CD4-positive, alpha-beta T cell treated with Interleukin-12 subunit alpha and Interleukin-12 subunit beta, for 1 hour (primary cell): ENCODE results near the gene NTRK3.

ENCODE experiments used
- DNase-seq: peaks from one replicate; pipeline ENCODE4 v3.0.0-alpha.2; 2020

The NTRK3 gene

GRCh38 chr15:88230823-88231222 lies 25.7 kb downstream of the NTRK3 start:
- no peak for DNase-seq

DNA sequence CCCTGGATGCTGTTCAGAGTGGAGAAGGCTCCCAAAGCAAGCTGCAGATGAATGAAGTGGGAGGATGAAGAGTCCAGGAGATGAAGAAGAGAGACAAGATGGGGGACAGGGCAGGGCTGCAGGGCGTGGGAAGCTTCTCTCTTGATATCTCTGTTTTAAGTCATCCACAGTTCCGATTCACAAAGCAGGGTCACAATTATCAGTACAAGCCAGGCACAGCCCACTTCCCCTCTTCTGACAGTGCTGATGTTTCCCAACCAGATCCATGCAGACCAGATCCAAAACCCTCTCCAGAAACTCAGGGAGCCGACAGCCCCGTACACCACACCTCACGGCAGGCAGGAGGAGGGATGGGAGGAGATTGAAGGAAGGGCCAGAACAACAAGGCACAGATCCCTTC lies 31.1 kb downstream of the NTRK3 start:
- DNase-seq = no peak

- no peak for DNase-seq
These were observed 33.5 kb downstream of the NTRK3 start for GRCh38 chr15:88223084-88223483.

- no peak for DNase-seq
These were observed 34.7 kb downstream of the NTRK3 start for GRCh38 chr15:88221836-88222235.

GRCh38 chr15:88220443-88221335 lies 35.9 kb downstream of the NTRK3 start:
- no peak for DNase-seq

DNA sequence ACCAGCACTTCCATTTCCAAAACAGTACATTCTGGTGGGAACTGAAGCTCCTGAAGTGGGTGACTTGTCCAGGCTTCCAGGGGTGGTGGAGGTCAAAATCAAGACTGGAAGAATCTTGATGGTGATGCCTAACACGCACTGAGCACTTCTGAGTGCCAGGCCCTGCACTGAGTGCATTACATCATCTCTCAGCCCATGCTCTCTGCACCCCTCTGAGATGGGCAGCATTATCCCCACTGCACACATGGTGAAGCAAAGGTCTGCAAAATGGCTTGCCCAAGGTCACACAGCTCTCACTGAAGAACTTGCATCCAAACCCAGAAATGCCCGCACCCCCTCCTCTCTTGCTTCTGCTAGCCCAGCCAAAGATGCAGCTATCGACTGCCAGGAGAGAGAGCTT lies 36.9 kb downstream of the NTRK3 start:
- DNase-seq = no peak

DNA sequence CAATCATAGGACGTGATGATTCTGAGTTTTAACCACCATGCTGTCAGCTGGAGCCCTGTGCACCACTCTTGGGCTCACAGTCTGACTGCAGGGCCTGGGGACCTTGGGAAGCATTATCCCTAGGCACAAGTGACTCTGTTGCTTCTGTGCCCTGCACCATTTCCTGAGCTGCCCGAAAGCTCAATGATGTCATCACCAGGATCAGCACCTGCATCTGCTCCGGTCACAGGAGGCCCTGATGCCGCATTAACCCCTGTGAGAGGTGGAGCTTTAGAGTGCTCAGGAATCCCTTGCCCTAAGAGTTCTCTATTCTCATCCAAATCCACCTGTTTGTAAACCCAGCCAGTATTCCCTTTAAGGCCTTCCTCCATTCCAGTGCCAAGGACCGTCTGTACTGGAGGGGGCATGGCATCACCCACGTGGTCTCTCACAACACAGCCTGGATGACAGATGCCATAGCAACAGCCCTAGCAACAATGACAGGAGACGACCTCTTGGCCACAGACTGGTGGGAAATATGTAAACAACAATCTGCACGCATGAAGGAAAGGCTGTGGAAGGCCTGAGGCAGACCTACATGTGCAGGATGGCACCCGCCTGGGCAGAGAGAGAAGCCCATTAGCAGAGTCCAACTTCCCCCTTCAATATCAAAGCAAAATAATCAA lies 37.9 kb downstream of the NTRK3 start:
- no peak for DNase-seq

GRCh38 chr15:88215066-88215648 lies 41.4 kb downstream of the NTRK3 start:
- DNase-seq = no peak

DNA sequence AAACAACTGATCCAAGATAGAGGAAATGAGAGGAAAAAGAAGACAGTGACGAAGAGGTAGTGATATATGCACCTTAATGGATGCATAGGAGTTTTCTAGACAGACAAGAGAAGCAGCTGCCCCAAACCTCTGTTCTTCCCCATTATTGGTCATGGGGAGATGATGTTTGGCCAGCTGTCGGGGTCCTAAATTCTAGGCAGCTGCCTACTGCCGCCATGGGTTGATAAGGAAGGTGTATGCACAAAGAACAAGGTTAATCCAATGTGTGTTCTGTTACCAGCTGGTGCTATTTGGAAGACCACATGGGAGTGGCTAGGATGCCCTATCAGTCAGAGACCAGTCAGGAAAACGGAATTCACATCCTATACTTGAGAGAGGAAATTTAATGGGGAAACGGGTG lies 47.4 kb downstream of the NTRK3 start:
- no peak for DNase-seq

DNA sequence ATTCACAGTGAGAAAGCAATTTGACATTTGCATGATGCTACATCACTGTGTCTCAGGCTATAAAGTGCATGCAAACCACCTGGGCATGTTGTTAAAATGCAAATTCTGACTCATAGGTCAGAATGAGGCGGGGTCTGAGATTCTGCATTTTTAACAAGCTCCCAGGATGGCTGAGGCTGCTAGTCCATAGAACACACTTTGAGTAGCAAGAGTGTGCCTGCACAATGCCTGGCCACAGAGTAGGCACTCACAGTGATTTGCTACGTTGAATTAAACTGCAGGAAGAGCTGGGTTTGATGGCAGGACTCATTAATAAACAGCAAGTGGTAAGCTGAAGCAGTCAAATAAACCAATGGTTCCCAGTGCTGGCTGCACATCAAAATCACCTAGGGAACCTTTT lies 48.1 kb downstream of the NTRK3 start:
- DNase-seq = no peak

DNA sequence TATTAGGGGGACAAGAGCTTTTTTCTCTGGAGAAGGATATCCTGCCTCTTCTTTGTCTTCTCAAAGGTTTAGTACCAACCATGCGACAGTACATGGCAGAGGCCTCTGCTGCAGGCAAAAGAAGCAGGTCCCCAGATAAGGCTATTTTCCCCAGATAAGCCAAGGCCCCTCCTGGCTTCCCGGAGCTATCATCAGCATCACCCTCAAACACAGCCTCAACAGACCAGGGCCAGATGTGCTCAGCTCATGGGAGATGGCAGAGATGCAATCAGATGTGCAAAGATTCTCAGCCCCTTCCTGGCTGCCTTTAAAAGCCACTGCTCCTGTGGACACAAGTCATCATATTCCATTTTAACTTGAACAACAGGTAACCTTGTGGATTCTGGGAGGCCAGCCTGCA lies 49.0 kb downstream of the NTRK3 start:
- DNase-seq = no peak

DNA sequence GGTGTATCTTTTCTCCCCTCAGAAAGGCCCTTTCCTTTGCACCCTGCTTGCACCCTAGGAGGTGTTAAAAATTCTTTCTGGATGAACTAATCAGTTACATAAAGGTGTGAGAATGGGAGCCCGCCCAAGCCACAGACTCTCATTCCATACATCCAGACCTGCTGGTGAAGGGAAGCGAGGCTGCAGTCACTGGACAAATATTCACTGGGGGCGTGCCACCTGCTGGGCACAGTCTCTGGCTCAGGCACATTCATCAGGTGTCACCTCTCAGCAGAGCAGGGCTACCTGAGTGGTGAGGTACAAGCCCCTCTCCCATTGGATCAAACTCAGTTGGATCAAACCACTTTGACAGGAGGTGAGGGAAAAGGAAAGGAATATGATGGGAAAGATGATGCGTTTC lies 52.0 kb downstream of the NTRK3 start:
- no peak for DNase-seq

DNA sequence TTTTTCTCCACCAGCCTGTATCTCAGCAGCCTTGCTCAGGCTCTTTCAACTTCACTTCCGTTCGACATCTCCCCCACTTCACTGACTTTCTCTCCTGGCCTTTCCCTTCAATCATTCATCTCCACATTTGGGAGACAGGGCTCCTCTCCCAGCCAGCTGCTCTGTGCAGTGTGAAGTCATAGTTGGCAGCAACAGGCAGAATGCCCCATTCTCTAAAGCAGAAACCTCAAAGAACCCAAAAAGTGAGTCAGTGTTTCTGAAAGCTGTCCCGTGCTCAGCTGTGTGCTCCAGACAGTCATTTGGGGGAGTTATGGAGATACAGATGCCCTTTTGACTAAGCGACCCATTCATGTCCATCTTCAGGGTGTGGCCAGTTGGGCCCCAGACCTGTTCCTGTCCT lies 54.3 kb downstream of the NTRK3 start:
- DNase-seq = no peak

DNA sequence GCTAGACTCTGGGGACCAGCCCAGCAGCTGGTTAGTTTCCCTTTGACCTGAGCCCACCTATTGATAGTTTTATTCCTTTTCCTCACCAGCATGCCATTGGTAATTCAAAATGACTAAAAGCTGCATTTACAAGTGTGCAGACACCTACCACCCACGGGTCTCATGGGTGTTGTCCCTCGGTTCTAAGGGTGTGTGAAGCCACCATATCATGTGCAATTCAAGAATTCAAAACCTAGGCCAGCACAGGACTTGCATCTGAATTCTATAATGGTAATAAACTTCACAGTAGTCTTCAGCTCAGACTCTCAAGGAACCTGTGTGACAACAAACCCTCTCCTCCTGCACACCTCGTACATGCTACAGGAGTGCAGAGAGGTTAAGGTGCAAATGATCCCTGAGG lies 55.3 kb downstream of the NTRK3 start:
- DNase-seq = no peak

DNA sequence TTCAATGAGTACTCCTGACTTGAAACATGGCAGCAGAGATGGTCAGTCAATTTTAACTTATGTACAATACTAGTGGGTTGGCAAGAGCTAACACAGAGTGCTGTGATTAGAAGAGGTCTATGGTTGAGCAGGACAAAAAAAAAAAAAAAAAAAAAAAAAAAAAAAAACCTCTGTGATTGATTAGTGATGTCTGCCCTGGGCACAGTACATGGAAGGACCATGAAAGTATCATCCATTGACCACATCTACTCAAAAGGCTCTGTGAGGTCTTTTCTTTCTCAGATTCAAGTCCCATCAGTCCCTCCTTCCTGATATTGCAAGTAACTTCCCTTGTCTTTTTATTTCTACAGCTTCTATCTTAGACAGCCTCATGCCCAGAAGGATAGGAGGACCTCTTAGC lies 59.6 kb downstream of the NTRK3 start:
- no peak for DNase-seq

DNA sequence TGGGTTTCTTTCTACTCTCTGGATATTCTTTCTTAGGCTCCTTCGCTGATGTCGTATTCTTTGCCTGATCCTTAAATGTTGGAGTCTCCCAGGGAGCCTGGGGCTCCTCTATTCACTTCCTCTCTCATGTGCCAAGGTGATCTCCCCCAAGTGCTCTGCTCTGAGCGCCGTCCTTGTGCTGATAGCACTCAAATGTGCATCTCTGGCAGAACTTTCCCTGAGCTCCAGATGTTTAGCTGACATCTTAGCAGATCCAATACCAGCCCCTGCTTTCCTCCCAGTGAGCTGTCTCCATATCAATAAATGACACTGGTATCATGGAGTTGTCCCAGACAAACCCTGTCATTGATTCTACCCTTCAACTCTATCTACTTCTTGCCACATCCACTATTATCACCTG lies 62.4 kb downstream of the NTRK3 start:
- no peak for DNase-seq

DNA sequence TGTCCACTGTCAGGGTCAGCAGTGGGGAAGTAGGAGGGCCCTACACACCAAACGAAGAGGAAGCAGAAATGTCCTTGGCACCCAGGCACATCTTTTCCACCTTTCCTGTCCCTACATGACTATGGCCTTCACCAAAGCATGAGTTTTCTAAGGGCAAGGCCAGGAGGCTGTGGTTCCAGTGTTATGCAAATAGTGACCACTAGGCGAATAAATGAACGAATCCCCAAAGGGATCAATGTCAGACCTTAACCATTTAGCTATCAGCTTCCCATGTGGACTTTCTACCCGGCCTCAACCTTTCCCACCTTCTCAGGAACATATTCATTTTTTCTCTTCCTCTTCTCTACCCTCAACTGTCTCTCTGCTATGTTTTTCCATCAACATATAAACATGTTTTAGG lies 63.1 kb downstream of the NTRK3 start:
- no peak for DNase-seq

DNA sequence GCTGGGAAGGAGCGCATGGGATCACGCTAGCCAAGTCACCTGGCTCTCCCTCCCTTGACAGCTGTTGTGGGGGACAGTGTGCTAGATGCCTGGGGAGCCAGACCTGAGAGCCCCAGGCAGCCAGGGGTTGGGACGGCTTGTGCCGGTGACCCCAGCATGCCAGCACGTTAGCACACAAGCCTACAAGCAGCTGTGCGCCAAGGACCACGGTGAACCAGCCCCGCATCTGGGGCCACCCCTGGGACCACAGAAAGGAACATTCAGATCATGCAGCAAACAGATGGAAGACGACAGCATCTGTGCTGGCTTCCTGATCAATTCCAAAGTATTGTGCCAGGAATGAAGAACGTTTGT lies 64.8 kb downstream of the NTRK3 start:
- no peak for DNase-seq

GRCh38 chr15:88190232-88190631 lies 66.3 kb downstream of the NTRK3 start:
- no peak for DNase-seq

GRCh38 chr15:88188300-88188699 lies 68.2 kb downstream of the NTRK3 start:
- no peak for DNase-seq

DNA sequence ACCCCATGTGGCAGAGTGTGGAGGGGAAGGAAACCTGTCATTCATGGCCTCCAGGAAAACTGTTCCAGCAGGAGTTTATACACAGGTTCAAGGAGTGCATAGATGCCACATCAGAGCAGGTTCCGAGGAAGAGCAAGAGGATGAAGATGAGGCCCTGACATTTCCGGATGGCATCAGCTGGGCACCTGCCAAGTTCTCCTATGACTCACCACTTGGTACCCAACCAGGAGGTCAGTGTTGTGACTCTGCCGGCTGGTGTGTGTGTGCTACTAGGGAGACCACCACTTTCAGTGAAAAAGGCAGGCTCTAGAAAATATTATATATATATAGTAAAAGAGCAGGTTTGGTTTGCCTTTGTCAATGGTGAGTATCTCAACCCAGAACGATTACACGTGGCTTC lies 69.3 kb downstream of the NTRK3 start:
- DNase-seq = no peak

GRCh38 chr15:88185584-88185983 lies 71.0 kb downstream of the NTRK3 start:
- DNase-seq = no peak

GRCh38 chr15:88181613-88182012 lies 74.9 kb downstream of the NTRK3 start:
- DNase-seq = no peak

DNA sequence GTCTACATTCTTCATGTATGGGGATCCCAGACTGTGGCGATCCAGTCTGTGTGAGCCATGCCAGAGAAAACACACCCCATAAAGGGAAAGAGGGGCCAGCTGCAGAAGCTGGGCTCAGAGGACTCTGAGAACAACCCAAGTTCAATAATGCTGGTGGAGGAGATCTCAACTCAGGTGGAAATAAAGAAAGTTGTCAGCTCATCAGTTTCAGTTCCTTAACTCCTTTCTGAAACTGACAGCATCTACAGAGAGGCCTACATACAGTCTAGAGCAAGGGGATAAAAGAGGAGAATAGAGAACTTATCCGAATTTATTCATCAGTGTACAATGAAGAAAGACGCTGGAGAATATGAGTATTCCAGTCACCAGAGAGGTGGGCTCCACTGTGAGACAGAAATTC lies 77.0 kb downstream of the NTRK3 start:
- DNase-seq = no peak
